ENCODE measurements around the gene ZNF672.
A peak's percentile ranks its signal among the peaks of the same experiment; 100 is the strongest.

Gene ZNF672

DNA sequence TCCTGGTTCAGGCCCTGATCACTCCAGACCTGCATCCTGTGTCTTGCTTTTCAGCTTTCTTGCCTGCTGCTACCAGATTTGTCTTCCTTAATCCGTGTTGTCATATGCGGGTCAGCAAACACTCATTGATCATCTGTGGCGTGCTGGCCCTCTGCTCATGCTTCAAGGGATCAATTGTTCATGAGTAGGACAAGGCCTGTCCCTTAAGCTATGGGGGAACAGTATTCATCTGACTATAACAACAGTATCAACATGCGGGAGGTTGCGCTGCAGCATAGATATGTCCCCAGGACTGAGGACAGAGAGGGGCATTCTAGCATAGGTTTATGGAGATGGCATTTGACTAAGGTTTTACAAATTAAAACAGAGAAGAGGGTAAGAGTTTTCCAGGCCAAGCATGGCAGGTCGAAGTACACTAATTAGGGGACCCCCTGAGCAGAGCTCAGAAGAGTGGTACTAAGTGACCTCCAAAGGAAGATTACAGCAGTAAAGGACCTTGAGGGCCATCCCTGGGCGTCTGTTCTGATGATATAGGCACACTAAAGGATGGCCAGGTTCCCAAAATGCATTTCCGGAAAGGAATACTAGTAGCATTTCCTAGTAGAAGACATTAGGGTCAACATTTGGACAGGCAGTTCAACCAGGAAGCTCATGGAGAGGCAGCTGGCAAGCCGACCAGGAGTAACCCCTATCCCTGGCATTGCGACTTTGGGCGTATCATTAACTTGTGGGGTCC is 811 bp upstream of the ZNF672 start:
- no peak for DNase-seq (ENCODE audit: low read depth)

- DNase-seq (ENCODE audit: low read depth): peak; percentile 72
Measured at GRCh38 chr1:248838357-248839167, 538 bp downstream of the ZNF672 start.

DNA sequence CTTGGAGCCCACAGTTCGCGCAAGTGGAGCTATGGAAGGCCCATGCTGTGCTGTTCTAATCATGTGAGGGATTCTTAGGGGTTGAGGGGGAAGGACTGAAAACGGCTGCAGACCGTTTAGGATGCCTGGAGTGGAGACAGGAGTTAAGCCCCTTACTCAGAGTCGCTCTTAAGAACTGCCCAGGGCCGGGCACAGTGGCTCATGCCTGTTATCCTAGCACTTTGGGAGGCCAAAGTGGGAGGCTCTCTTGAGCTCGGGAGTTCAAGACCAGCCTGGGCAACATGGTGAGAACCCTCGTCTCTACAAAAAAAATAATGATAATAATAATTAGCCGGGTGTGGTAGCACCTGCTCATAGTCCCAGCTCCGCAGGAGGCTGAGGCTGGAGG is 1.1 kb downstream of the ZNF672 start:
- no peak for DNase-seq (ENCODE audit: low read depth)

- no peak for DNase-seq (ENCODE audit: low read depth)
Measured at GRCh38 chr1:248840946-248841345, 2.9 kb downstream of the ZNF672 start.

- DNase-seq (ENCODE audit: low read depth): no peak
Measured at GRCh38 chr1:248841702-248842395, 3.8 kb downstream of the ZNF672 start.

DNA sequence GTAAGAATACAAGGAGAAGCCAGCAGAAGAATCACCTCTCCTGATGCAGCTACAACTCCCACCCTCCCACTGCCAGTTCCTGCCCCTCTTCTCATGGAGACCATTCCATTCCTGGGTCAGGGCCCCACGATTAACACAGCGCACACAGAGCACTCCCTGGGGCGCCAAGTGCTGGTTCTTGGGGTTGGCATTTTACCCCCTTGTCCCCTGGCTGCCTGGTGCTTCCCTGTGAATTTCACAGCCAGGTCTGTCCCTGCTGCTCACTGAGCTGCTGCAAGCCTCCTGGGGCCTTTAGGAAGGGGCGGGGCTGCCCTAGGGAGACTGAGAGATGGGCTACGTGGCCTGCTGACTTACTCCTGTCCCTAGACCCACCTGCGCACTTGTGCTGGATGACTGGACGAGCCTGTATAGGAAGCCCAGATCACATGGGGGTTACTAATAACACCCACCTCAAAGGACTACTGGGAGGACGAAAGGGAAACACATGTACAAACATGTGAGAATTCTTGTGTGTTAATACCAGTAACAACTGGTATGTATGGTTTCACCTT is 4.8 kb downstream of the ZNF672 start:
- DNase-seq (ENCODE audit: low read depth): no peak

DNA sequence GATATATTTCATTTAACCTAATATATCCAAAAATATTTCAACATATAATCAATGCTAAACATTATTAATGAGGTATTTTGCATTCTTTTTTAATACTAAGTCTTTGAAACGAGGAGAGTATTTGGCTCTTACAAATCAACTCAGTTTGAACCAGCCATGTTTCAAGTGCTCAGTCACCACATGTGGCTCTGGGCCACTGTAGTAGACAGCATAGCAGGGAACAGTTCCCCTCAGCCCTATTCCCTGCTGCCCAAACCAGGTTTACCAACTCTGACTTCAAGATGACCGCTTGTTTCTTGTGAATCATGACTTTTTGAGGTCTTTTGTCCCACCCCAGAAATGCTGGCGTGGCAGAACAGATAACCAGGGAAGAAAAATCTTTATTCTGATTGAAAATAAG is 5.7 kb downstream of the ZNF672 start:
- no peak for DNase-seq (ENCODE audit: low read depth)

GRCh38 chr1:248844526-248844925 is 6.5 kb downstream of the ZNF672 start:
- no peak for DNase-seq (ENCODE audit: low read depth)

GRCh38 chr1:248847181-248847955 is 9.3 kb downstream of the ZNF672 start:
- DNase-seq (ENCODE audit: low read depth): no peak

GRCh38 chr1:248847956-248848561 is 10.0 kb downstream of the ZNF672 start:
- DNase-seq (ENCODE audit: low read depth): no peak

GRCh38 chr1:248848602-248849001 is 10.6 kb downstream of the ZNF672 start:
- no peak for DNase-seq (ENCODE audit: low read depth)

- no peak for DNase-seq (ENCODE audit: low read depth)
Measured at GRCh38 chr1:248849152-248849551, 11.1 kb downstream of the ZNF672 start.

GRCh38 chr1:248849637-248850036 is 11.6 kb downstream of the ZNF672 start:
- no peak for DNase-seq (ENCODE audit: low read depth)

GRCh38 chr1:248850124-248850523 is 12.1 kb downstream of the ZNF672 start:
- no peak for DNase-seq (ENCODE audit: low read depth)

DNA sequence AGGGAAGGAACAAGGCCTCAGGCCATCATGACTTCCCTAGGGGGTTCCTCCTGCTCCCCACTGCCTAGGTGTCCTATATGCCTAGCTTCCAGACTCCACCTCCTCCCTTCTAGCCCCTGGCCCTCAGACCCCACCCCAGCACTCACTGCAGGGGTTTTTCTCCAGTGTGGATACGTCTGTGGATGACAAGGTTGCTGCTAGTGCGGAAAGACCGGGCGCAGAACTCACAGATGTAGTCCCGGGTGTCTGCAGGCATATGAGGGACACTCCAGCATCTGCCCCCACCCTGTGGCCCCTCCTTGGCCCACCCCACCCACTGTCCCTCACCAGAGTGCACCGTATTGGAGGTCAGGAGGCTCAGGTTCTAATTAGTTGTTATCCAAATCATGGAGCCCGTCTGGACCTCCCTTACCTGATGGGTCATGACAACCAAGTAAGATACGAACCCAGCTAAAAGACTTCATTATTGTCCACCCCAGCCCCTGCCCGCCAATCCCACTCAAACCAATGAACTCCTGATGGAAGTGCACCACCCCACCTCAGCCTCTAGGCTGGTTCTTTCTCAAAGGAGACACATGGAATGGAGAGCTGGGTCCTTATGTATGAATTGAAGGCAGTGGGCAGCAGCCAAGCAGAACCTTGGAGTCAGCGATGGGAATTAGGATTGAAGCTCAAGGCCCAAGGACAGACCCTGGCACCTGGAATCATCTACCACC is 12.7 kb downstream of the ZNF672 start:
- DNase-seq (ENCODE audit: low read depth): no peak

DNA sequence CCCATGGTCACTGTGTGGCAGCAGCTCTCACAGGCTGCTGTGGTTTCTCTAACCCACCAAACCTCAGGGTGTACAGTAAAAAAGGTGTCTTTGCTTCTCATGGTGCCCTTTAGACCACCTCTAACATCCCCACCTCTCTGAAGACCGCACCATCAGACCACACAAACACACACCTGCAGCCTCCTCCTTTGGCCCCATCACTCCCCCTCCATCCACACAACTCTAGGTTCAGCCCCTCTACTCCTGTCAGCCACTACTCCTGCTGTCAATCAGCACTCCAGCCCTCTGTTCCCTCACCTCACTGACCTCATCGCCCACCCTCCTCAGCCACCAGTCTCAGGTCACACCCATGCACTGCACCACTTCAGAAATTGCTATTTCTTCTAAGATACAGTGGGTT is 13.4 kb downstream of the ZNF672 start:
- no peak for DNase-seq (ENCODE audit: low read depth)

DNA sequence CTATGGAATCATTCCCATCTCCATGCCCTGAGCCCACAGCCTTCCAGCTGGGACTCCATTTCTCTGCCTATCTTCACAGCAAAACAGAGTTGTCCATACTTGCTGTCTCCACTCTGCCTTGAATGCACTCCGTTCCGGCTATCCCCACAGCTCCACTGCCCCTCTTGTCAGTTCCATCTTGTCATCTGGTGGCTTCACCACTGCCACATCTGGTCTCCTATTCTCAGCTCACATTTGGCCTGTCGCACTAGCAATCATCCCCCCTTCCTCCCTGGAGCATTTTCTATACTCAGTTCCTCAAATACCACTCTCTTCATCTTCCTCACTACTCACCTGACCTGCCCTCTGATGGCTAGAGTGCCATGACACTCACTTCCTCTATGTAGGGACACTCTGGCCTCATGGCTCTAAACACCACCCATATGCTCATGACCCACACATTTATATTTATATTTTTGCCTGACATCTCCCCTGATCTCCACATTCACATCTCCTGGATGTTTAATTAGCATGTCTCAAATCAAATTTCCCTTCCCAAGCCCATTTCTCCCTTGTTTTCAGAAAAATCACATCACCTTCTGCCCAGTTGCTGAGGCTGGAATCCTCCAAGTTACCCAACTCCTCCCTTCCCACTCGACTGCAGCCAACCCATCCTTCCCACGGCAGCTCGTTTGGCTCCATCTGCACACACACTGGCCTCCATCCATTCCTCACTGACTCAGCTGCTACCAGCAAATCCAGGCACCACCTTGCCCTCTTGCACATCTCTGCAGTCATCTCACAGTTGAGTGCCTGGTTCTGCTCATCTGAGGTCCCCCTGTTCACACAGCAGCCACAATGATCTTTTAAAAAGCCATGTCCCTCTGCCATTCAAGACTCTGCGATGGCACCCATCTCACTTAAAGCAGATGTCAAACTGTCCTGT is 14.7 kb downstream of the ZNF672 start:
- no peak for DNase-seq (ENCODE audit: low read depth)

DNA sequence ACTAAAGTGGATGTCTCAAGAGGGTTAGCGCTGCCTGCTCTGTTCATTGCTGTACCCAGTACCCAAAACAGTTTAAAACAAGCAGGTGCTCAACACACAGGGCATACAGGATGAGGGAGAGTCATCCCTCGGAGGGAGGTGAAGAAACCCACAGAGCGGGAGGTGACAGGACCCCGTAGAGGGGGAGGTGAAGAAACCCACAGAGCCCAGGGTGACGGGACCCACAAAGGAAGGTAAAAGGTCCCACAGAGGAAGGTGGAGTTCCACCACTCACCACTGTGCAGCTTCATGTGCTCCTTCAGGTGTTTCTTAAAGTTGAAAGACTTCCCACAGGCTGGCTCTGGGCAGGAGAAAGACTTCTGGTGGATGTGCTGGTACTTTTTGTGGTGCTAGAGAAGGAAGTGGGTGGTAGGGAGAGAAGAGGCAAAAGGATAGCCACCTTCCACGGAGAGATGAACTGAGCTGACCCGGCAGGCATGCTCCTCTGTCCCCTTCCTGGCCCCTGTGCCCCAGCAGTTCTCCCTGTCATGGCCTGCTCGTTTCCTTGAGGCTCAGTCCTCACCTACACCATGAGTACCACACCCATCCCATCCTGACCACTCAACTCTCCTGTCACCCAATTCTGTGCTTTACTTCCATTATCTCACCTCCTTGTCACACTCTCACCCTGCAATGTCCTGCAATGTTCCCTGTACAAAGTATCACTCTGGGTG is 15.8 kb downstream of the ZNF672 start:
- DNase-seq (ENCODE audit: low read depth): no peak

DNA sequence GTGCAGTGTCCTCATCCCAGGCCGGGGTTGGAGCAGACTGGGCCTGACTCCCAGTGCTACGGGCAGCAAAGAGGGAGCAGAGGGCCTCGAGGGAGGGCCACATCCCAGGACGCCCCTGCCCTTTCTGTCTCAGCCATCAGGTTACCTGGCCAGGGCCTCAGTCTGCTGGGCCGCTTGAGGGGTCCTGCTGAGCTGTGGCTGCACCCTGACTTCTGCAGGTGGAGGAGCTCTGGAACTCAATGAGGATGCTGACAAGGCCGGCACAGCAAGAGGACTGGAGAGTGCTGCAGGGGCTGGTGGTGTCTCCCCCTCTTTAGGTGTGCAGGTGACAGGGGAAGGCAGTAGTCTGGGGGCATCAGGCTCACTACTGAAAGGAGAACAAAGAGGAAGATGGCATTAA is 17.6 kb downstream of the ZNF672 start:
- DNase-seq (ENCODE audit: low read depth): no peak
